Peyer's patch (tissue), 4 donors: Measurements from ENCODE around the gene PRPF19. TPM values are rescaled to one million over a fixed set of nuclear protein-coding genes. Genes with fewer than 3 reads are reported as not detected.

Source experiments
- DNase-seq, 3 donors: peaks; one replicate each; pipeline ENCODE4 v3.0.0-alpha.2; 2017 to 2019
- H3K27ac ChIP-seq, 4 donors: fragments of 200-600 bp; sonication (generic); one replicate each; pipeline ENCODE4 v1.5.1; 2016 to 2019
- H3K27me3 ChIP-seq, 2 donors: fragments of 200-600 bp; sonication (generic); one replicate each; pipeline ENCODE4 v1.5.1; 2019
- H3K36me3 ChIP-seq, 3 donors: fragments of 200-600 bp; sonication (generic); one replicate each; pipeline ENCODE4 v1.5.1; 2016 to 2019
- H3K4me1 ChIP-seq, 4 donors: fragments of 200-600 bp; sonication (generic); one replicate each; pipeline ENCODE4 v1.5.1; 2016 to 2019
- H3K4me3 ChIP-seq, 4 donors: fragments of 200-600 bp; sonication (generic); 1 replicate in 3 of 4; 2 replicates in 1 of 4; pipeline ENCODE4 v1.5.1; 2016 to 2019; ENCODE audit warnings: mild to moderate bottlenecking in 1 of 4
- H3K9me3 ChIP-seq, 4 donors: fragments of 200-600 bp; sonication (generic); one replicate each; pipeline ENCODE4 v1.5.1; 2016 to 2019; ENCODE audit warnings: mild to moderate bottlenecking in 1 of 4
- POLR2A ChIP-seq, 2 donors: fragments of 450-650 bp; IDR thresholded peaks; one replicate each; pipeline ENCODE4 v1.5.1; 2017; ENCODE audit warnings: antibody characterized with exemption in 2 of 2, mild to moderate bottlenecking in 2 of 2, moderate library complexity in 2 of 2
- total RNA-seq, 4 donors: library from RNA; depleted of rRNA; stranded (reverse); fragments of >200 nt; gene quantifications; one replicate each; pipeline ENCODE4 v1.1.0, GENCODE V29; 2016
- TF ChIP-seq, protein P1 (sequence below), 6 experiments: fragments of 450-650 bp in 4 of 6; fragments of 200-600 bp in 2 of 6; sonication (generic) in 1 of 6; IDR thresholded peaks; one replicate each; pipeline ENCODE4 v1.5.1; 2017 to 2019; ENCODE audit warnings: antibody characterized with exemption in 6 of 6, mild to moderate bottlenecking in 3 of 6, moderate library complexity in 1 of 6

The PRPF19 gene
- total RNA-seq, 4 donors from 2014 or later: 36.1 to 53.4 (median 46.5) TPM

DNA sequence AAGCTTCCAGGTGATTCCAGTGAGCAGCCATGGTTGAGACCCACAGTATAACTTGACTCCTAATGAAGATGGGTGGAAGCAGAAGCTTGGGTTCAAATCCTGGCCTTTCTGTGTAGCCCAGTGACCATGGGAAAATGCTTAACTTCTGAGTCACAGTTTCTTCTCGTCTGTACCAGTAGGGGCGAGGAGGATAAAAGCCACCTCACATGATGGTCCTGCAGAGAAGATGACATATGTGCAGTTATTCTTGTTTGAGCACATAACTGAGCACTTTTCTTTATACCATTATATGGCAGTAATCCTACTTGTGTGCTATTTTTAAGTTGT is 12.5 kb upstream of the PRPF19 start:
- Histone ChIP-seq H3K27ac (peak overlapping the region in 1 of 4 donors; percentile 25), H3K27me3 (no peaks in the 10 kb centered on the region), H3K4me3 (no peak overlapping the region), H3K9me3 (no peaks in the 10 kb centered on the region), H3K36me3 (peaks cover 0 to 36% (median 0%) of the 10 kb centered on the region in 3 donors), H3K4me1 (peaks cover 0 to 19% (median 13%) of the 10 kb centered on the region in 4 donors)
- no peak for TF ChIP-seq POLR2A (IDR thresholded peaks at IDR 0.05)
- TF ChIP-seq, protein P1, sequence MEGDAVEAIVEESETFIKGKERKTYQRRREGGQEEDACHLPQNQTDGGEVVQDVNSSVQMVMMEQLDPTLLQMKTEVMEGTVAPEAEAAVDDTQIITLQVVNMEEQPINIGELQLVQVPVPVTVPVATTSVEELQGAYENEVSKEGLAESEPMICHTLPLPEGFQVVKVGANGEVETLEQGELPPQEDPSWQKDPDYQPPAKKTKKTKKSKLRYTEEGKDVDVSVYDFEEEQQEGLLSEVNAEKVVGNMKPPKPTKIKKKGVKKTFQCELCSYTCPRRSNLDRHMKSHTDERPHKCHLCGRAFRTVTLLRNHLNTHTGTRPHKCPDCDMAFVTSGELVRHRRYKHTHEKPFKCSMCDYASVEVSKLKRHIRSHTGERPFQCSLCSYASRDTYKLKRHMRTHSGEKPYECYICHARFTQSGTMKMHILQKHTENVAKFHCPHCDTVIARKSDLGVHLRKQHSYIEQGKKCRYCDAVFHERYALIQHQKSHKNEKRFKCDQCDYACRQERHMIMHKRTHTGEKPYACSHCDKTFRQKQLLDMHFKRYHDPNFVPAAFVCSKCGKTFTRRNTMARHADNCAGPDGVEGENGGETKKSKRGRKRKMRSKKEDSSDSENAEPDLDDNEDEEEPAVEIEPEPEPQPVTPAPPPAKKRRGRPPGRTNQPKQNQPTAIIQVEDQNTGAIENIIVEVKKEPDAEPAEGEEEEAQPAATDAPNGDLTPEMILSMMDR (IDR thresholded peaks at IDR 0.05): no peak
- no peak for DNase-seq

DNA sequence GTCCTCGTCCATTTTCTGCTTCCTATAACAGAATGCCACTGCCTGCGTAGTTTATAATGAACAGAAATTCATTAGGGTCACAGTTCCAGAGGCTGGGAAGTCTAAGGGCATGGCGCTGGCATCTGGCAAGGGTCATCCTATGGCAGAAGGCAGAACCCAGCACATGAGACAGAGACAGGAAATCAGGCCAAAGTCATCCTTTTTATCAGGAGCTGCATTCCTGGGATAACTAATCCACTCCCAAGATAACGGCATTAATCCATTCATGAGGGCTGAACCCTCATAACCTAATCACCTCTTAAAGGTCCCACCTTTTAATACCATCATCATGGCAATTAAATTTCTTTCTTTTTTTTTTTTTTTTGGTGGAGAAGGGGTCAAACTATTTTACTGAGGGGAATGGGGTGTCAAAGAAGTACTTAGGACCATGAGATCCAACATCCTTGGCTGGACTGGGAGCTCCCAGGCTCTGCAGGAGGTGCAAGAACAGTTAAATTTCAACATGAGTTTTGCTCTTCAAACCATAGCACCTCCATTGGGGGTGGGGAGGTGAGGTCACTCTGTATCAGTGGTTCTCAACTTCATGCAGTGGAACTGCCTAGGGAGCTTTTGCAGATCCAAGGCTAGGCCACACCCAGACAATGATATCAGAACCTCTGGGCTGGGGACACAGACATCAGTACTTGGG is 12.0 kb upstream of the PRPF19 start:
- DNase-seq: no peak
- peaks cover 0 to 36% (median 0%) of the 10 kb centered on the region in 3 donors for H3K36me3 ChIP-seq
- H3K4me3 ChIP-seq: no peak overlapping the region
- no peaks in the 10 kb centered on the region for H3K27me3 ChIP-seq
- H3K27ac ChIP-seq: peak overlapping the region in 1 of 4 donors; percentile 25
- TF ChIP-seq, protein P1 (IDR thresholded peaks at IDR 0.05): no peak
- no peak for TF ChIP-seq POLR2A (IDR thresholded peaks at IDR 0.05)
- H3K9me3 ChIP-seq: no peaks in the 10 kb centered on the region
- peaks cover 0 to 17% (median 12%) of the 10 kb centered on the region in 4 donors for H3K4me1 ChIP-seq

DNA sequence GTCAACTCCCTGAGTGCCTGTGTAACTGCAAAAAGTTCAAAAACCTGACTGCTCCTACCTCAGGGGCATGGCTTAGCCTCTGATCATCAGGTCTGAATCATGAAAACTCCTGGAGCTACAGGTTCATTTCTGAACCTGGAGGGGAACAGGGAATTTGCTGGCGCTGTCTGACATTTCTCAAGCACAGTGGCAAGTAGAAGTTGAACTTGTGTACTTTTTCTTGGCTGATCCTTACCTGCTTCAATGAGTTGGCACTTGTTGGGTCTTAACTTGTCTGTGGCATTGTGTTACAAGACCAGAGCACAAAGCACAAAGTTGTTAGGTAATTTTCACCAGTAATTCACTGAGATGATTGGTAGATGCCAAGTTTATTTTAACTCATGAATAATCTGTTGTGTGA is 10.9 kb upstream of the PRPF19 start:
- Histone ChIP-seq H3K4me3 (no peak overlapping the region), H3K4me1 (peaks cover 0 to 24% (median 12%) of the 10 kb centered on the region in 4 donors), H3K9me3 (no peaks in the 10 kb centered on the region), H3K36me3 (peaks cover 0 to 28% (median 0%) of the 10 kb centered on the region in 3 donors), H3K27ac (peak overlapping the region in 1 of 4 donors; percentile 8), H3K27me3 (no peaks in the 10 kb centered on the region)
- TF ChIP-seq, protein P1 (IDR thresholded peaks at IDR 0.05): no peak
- TF ChIP-seq POLR2A (IDR thresholded peaks at IDR 0.05): no peak
- no peak for DNase-seq

DNA sequence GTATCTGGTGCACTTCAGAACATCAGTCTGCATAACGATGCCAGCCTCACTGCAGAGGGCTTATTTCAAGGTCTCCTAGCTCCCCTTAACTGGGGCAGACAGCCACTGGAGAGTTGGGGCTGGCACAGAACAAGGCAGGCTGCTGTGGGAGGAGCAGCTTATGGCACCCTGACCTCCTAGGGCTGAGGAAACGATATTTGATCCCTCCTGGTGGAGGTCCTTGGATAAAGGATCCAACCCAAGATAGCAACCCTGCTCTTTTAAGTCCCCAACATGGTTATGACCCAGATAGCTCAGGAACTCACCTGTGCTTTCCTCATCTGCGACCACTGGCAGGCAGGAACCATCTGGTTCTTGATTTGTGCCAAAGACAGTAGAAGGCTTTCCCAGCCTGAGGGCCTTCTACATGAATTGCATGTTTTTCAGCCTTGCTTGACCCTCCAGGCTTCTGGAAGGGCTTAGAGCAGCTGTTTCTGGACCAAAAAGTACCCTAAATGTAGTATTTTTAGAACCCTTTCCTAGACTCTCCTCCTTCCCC is 10.4 kb upstream of the PRPF19 start:
- Histone ChIP-seq H3K27ac (peak overlapping the region in 1 of 4 donors; percentile 8), H3K4me1 (peaks cover 0 to 24% (median 12%) of the 10 kb centered on the region in 4 donors), H3K27me3 (no peaks in the 10 kb centered on the region), H3K36me3 (peaks cover 0 to 23% (median 0%) of the 10 kb centered on the region in 3 donors), H3K9me3 (no peaks in the 10 kb centered on the region), H3K4me3 (no peak overlapping the region)
- TF ChIP-seq, protein P1 (IDR thresholded peaks at IDR 0.05): no peak
- no peak for TF ChIP-seq POLR2A (IDR thresholded peaks at IDR 0.05)
- DNase-seq: no peak

DNA sequence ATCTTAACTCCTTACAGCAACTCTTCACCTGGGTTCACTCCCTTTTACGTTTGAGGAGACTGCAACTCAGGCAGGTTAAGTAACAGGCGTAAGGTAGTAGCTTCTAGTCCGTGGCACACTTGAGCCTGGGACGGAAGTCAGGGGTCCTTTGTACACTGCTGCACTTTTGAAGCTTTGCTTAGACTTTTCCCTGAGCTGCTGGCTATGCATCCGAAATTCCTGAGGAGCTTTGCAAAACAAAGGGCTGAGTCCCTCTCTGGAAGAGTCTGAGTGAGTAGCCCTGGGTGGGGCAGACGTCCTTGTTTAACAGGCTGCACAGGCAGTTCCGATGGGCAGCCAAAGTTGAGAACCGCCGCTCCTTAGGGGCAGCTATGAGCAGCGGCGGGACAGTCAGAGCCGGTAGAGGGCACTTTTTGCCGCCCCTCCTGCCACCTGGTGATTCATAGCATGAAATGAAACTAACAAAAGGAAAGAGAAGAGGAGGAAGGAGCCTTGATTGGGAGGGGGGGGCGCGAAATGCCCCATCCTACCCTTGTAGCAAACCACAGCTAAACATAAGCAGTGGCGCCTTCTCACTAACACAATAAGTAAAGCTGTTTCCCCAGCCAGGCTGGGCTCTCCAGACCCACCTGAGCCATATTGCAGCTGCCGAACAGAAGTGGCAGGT is 9.0 kb upstream of the PRPF19 start:
- peak; percentile 64 to 93 (median 90) for DNase-seq
- Histone ChIP-seq H3K27me3 (no peaks in the 10 kb centered on the region), H3K4me3 (peak overlapping the region; percentile 57 to 81 (median 72)), H3K4me1 (peaks cover 0 to 24% (median 18%) of the 10 kb centered on the region in 4 donors), H3K27ac (peak overlapping the region; percentile 90 to 94 (median 92)), H3K9me3 (no peaks in the 10 kb centered on the region), H3K36me3 (peaks cover 0 to 10% (median 0%) of the 10 kb centered on the region in 3 donors)
- TF ChIP-seq, protein P1 (IDR thresholded peaks at IDR 0.05): peak in 4 of 6 experiments; percentile 16 to 32 (median 24)
- TF ChIP-seq POLR2A (IDR thresholded peaks at IDR 0.05): no peak
